ENCODE results near the gene MED10. TPM values are rescaled to one million over a fixed set of nuclear protein-coding genes. Genes with fewer than 3 reads are reported as not detected.

MED10 gene
- polyA plus RNA-seq, 1 of the 3 experiments (the other 2 are of a cell fraction) = 75.9 TPM

- TF ChIP-seq MXI1 (IDR thresholded peaks at IDR 0.05; ENCODE audit: low read depth, low read length) (no peak), RXRA (IDR thresholded peaks at IDR 0.05; ENCODE audit: borderline replicate concordance, low read depth) (no peak), POLR2AphosphoS5 (IDR thresholded peaks at IDR 0.05; ENCODE audit: low read depth, low read length) (no peak), NRF1 (IDR thresholded peaks at IDR 0.05; ENCODE audit: low read depth, low read length) (no peak)
These were observed 30.7 kb downstream of the MED10 start (continued) for GRCh38 chr5:6347673-6348072.

- Histone ChIP-seq H3K27ac (ENCODE audit: low read depth in 2 of 2, low read length in 1 of 2) (no peak overlapping the region), H3K9me3 (no peaks in the 10 kb centered on the region), H3K4me1 (ENCODE audit: control insufficient read depth in 1 of 2, insufficient read depth in 2 of 2, low read depth in 1 of 2, low read length in 1 of 2) (peaks cover 0 to 12% of the 10 kb centered on the region in 2 experiments; a peak in 1 of 4 replicates), H3K4me2 (no peak overlapping the region), H2AFZ (ENCODE audit: low read depth) (no peak overlapping the region), H3K27me3 (ENCODE audit: insufficient read depth) (no peaks in the 10 kb centered on the region), H3K4me3 (ENCODE audit: low read depth in 2 of 2, low read length in 1 of 2) (no peak overlapping the region), H3K36me3 (replicated peaks in 1 of 2; ENCODE audit: control insufficient read depth in 1 of 2, insufficient read depth in 2 of 2, low read length in 1 of 2) (no peaks in the 10 kb centered on the region), H3K9ac (no peak overlapping the region), H3K9me2 (no peaks in the 10 kb centered on the region), H4K20me1 (ENCODE audit: insufficient read depth) (no peaks in the 10 kb centered on the region), H3K79me2 (ENCODE audit: insufficient read depth) (no peaks in the 10 kb centered on the region), H3F3A (replicated peaks; ENCODE audit: insufficient read depth) (no peaks in the 10 kb centered on the region)
- TF ChIP-seq CTCF (IDR thresholded peaks at IDR 0.05) = no peak
- no peak for TF ChIP-seq YY1 (IDR thresholded peaks at IDR 0.05; ENCODE audit: low read depth)
- no peak for TF ChIP-seq FOXM1 (IDR thresholded peaks at IDR 0.05; ENCODE audit: low read depth)
- TF ChIP-seq EZH2phosphoT487 (IDR thresholded peaks at IDR 0.05; ENCODE audit: borderline replicate concordance, low read depth) = no peak
- TF ChIP-seq POLR2AphosphoS5 (IDR thresholded peaks at IDR 0.05; ENCODE audit: low read depth, low read length) = no peak
- no peak for TF ChIP-seq GATA2 (CRISPR knock-in tag; IDR thresholded peaks at IDR 0.05)
- no peak for TF ChIP-seq RCOR1 (IDR thresholded peaks at IDR 0.05; ENCODE audit: low read length)
- no peak for TF ChIP-seq TAF1 (IDR thresholded peaks at IDR 0.05; ENCODE audit: borderline replicate concordance, low read depth, low read length)
- TF ChIP-seq RAD21 (IDR thresholded peaks at IDR 0.05; ENCODE audit: low read length) = no peak
- no peak for TF ChIP-seq IRF3 (IDR thresholded peaks at IDR 0.05; ENCODE audit: low read depth, low read length)
- no peak for TF ChIP-seq ZBTB33 (IDR thresholded peaks at IDR 0.05; ENCODE audit: borderline replicate concordance, low read depth)
- 33% methylated on average over 4 of the region's 4 CpGs for WGBS (ENCODE audit: low lambda C conversion rate)
- CTCF ChIA-PET = no interaction called here
- POLR2A ChIA-PET = no interaction called here
- no peak for DNase-seq
These were observed 31.2 kb downstream of the MED10 start for GRCh38 chr5:6347165-6347564.

Measured in SK-N-SH (cell line).